Neural crest cell (in vitro differentiated cells): Measurements from ENCODE around the gene BRD7. TPM values are rescaled to one million over a fixed set of nuclear protein-coding genes. Genes with fewer than 3 reads are reported as not detected.

ENCODE experiments used
- DNase-seq: peaks from one replicate; pipeline ENCODE4 v3.0.0; 2021; ENCODE audit warnings: low read depth, mixed read lengths, low spot score
- H3K27ac Mint-ChIP-seq: one replicate; pipeline ENCODE4 v1.8.0; 2021; ENCODE audit warnings: mild to moderate bottlenecking, mixed read lengths; ENCODE audit not compliant: unreplicated experiment
- H3K27me3 Mint-ChIP-seq: 2 replicates; pipeline ENCODE4 v1.8.0; 2021; ENCODE audit warnings: low read depth, mild to moderate bottlenecking, mixed read lengths
- H3K36me3 Mint-ChIP-seq: 2 replicates; pipeline ENCODE4 v1.8.0; 2021; ENCODE audit warnings: low read depth, mild to moderate bottlenecking, mixed read lengths
- H3K4me1 Mint-ChIP-seq: 2 replicates; pipeline ENCODE4 v1.8.0; 2021; ENCODE audit warnings: mixed read lengths
- H3K4me3 Mint-ChIP-seq: one replicate; pipeline ENCODE4 v1.8.0; 2021; ENCODE audit warnings: mild to moderate bottlenecking, mixed read lengths
- H3K9me3 Mint-ChIP-seq: 2 replicates; pipeline ENCODE4 v1.8.0; 2021; ENCODE audit warnings: mixed read lengths
- total RNA-seq: library from RNA; stranded (reverse); gene quantifications from 2 replicates; pipeline ENCODE4 v1.2.1, GENCODE V29; 2021
- TF ChIP-seq, protein P1 (sequence below): fragments of 200-600 bp; sonication (generic); conservative IDR thresholded peaks from 2 replicates; pipeline ENCODE4 v1.5.0; 2021; ENCODE audit warnings: antibody characterized with exemption, mild to moderate bottlenecking

Gene BRD7
- total RNA-seq, 1 donor from 2014 or later, result 130 TPM

DNA sequence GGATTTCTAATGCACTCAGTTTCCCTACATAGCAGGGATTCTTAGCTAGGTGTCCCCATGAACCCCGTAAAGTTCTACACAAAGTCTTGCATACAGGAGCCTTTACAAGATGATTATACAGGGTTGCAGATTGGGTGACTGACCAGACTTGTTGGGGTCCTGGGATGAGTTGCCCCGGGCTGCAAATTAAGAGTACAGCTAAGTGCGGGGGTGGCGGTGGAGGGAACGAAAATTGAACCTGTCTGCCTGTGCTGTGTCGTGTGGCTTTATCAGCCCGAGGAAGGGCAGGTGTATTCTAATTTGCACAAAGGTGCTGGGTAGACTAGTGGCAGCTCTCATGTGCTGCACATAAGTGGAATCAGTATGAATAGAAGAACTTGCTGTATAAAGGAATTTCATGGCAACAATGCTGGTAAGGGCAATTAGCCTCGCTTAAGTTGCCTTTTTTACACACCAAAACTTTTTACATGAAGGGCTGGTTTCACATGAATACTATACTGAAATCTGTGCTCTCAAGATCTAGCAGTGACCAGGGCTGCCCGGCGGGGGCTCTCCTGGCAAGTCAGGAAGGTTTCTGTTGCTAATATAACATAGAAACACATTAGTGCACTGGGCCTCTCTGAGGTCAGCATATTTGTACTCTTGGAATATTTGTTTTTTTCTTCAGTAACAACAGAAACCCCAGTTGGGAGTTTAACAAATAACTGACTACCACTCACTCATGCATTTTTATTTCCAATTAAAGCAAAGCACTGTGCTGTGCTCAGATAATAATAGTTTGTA lies 51.7 kb downstream of the BRD7 start:
- no peak overlapping the region for H3K27ac Mint-ChIP-seq
- H3K27me3 Mint-ChIP-seq, result no peaks in the 10 kb centered on the region
- H3K4me3 Mint-ChIP-seq, result no peak overlapping the region
- TF ChIP-seq, protein P1, sequence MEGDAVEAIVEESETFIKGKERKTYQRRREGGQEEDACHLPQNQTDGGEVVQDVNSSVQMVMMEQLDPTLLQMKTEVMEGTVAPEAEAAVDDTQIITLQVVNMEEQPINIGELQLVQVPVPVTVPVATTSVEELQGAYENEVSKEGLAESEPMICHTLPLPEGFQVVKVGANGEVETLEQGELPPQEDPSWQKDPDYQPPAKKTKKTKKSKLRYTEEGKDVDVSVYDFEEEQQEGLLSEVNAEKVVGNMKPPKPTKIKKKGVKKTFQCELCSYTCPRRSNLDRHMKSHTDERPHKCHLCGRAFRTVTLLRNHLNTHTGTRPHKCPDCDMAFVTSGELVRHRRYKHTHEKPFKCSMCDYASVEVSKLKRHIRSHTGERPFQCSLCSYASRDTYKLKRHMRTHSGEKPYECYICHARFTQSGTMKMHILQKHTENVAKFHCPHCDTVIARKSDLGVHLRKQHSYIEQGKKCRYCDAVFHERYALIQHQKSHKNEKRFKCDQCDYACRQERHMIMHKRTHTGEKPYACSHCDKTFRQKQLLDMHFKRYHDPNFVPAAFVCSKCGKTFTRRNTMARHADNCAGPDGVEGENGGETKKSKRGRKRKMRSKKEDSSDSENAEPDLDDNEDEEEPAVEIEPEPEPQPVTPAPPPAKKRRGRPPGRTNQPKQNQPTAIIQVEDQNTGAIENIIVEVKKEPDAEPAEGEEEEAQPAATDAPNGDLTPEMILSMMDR, result no peak
- peaks cover 22% of the 10 kb centered on the region for H3K36me3 Mint-ChIP-seq
- no peaks in the 10 kb centered on the region for H3K9me3 Mint-ChIP-seq
- peaks cover 9% of the 10 kb centered on the region for H3K4me1 Mint-ChIP-seq
- DNase-seq, result no peak

DNA sequence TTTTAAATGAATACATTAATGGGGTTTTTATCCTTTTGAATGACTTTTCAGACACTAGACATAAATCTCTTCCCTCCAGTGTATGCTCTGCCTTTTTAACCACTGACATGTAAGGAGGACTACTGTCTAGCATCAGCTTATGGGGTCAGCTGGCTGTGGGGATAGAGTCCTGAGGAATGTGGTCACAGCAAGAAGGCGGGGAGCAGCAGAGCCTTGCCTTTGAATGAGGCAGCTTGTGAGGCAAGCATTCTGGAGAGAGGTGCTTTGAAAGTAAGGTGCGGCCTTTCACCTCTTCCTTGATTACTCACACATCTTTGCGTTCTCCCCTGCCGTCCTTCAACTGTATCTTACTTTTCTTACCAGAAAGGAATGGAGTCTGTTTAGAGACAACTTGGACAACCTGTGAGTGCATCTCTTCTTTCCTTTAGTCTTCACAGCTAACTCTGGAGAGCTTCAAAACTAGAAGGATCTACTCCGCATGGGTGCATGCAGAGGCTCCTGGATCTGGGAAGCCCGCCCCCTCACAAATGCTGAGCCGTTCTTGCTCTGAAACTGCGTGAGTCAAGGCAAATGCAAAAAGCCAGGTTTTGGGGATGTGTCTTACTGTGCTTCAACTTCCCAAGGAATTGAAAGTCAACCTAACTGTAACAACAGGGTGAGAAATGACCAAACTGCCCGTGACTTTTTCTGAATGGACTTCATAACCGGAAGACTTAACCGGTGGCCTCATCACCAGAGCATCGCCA lies 52.5 kb downstream of the BRD7 start:
- H3K4me3 Mint-ChIP-seq, result no peak overlapping the region
- H3K27me3 Mint-ChIP-seq, result no peaks in the 10 kb centered on the region
- peaks cover 9% of the 10 kb centered on the region for H3K4me1 Mint-ChIP-seq
- H3K27ac Mint-ChIP-seq, result no peak overlapping the region
- TF ChIP-seq, protein P1, result no peak
- no peaks in the 10 kb centered on the region for H3K9me3 Mint-ChIP-seq
- no peak for DNase-seq
- H3K36me3 Mint-ChIP-seq, result peaks cover 22% of the 10 kb centered on the region

DNA sequence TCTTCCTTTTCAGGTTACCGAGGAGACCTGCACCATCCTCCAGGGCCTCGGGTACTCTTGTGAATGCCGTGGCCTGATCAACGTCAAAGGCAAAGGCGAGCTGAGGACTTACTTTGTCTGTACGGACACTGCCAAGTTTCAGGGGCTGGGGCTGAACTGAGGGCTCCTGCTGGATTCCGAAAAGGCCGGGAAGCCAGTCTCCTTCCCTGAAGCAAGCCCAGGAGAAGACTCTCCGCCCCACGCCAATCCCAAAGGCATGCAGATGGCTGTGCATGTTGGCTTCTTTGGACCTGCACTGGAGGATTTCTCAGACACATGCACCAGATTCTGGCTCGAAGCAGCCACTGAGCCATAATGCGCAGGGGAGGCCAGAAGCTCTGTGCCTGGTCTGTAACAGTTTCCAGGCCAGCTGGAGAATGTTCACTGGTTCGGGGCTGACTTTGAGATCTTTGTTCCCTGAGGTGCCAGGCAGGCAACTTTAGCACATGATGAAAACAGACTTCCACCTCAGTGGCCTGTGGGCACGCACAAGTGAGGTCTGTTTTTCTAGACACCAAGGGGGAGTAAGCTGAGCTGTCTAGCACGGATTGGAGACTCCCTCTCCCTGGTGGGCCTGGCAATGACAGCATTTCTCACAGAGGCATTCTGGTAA lies 53.3 kb downstream of the BRD7 start:
- peaks cover 21% of the 10 kb centered on the region for H3K36me3 Mint-ChIP-seq
- peak overlapping the region; percentile 84 for H3K27ac Mint-ChIP-seq
- TF ChIP-seq, protein P1, result no peak
- DNase-seq, result no peak
- H3K4me3 Mint-ChIP-seq, result no peak overlapping the region
- H3K27me3 Mint-ChIP-seq, result no peaks in the 10 kb centered on the region
- no peaks in the 10 kb centered on the region for H3K9me3 Mint-ChIP-seq
- H3K4me1 Mint-ChIP-seq, result peaks cover 10% of the 10 kb centered on the region

DNA sequence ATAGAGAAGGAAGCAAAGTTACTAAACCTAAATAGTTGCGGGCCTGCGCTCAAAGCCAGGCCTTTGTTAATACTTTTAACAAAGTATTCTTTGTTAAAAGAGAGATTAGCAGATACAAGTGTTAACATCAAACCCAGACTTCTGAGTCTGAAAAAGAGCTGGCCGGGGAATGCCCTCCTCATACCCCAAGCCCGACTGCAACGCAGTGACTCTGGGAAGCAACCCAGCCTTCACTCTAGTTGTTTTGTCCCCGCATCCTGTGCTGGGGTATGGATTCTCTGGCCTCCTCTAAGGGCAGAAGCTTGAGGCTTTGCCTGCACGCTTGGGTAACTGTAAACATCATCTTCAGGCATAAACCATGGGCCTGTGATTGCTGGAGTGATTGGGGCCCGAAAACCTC lies 54.1 kb downstream of the BRD7 start:
- no peaks in the 10 kb centered on the region for H3K9me3 Mint-ChIP-seq
- H3K27ac Mint-ChIP-seq, result peak overlapping the region; percentile 83
- peaks cover 19% of the 10 kb centered on the region for H3K36me3 Mint-ChIP-seq

More for the DNA sequence above, 54.1 kb downstream of the BRD7 start:
- H3K4me3 Mint-ChIP-seq, result peak overlapping the region; percentile 56
- H3K27me3 Mint-ChIP-seq, result peaks cover 3% of the 10 kb centered on the region
- peaks cover 18% of the 10 kb centered on the region for H3K4me1 Mint-ChIP-seq
- TF ChIP-seq, protein P1, result no peak
- DNase-seq, result no peak
